ENCODE measurements around the gene NINJ2.
"Not testable (repeated sequence)": the region's sequence is repeated elsewhere in the genome, so short reads cannot be mapped to it uniquely, and the experiment has no call there.

The NINJ2 gene

GRCh38 chr12:673849-674248 is 10.6 kb upstream of the NINJ2 start:
- no peak for DNase-seq

DNA sequence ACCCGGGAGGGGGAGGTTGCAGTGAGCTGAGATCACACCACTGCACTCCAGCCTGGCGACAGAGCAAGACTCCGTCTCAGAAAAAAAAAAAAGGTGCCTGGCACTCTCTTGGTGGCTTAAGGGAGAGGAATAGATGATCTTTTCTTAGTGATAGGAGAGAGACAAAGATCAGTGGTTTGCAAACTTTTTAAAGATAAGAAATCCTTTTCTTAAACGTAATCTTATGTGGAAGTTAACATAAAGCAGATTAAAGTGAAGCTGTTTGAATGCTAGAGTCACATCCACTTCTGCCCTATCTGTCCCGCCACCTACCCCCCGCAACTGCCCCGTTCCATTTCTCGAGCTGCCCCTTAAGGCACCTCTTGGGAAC is 6.3 kb upstream of the NINJ2 start:
- no peak for DNase-seq

- no peak for DNase-seq
Observed at GRCh38 chr12:668090-668481, 4.8 kb upstream of the NINJ2 start.

DNA sequence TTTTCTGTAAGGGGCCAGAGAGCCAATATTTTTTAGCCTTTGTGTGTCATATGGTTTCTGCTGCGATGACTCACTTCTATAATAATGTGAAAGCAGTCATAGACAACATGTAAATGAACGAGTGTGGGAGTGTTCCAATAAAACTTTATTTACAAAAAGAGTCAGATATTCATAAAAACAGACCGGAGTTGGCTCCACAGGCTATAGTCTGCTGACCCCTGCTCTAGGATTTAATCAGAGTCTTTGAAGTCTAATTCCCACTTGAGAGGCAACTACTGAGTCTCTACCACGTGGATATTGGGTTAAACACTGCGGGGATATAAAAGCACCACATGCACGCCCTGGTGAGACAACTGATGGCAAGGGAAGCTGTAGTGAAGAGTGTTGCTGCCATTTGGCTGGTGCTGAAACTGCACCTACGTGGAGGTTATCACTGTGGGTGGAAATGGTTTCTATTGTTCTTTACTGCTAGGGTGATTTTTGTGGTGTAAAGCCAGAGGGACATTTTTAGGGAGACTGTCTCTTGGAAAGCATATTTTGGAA is 3.6 kb upstream of the NINJ2 start:
- peak; percentile 20 for DNase-seq

DNA sequence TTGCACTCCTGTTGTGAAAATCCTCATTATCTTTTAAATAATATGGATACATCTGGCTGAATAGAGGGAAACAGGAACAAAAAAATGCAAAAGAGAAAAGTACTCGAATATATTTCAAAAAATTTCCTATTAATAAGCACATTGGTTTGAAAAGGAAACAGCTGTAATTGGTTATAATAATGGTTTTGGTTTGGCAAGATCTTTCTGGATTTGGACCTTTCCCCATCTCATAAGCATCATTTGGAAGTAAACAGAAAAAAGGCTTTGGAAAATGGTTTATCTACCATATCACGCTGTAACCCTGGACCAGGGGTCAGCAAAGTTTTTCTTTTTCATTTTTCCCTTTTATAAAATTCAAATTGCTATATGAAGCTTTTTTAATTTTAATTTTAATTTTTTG is 2.8 kb upstream of the NINJ2 start:
- no peak for DNase-seq

- no peak for DNase-seq
Observed at GRCh38 chr12:664779-665092, 1.5 kb upstream of the NINJ2 start.

DNA sequence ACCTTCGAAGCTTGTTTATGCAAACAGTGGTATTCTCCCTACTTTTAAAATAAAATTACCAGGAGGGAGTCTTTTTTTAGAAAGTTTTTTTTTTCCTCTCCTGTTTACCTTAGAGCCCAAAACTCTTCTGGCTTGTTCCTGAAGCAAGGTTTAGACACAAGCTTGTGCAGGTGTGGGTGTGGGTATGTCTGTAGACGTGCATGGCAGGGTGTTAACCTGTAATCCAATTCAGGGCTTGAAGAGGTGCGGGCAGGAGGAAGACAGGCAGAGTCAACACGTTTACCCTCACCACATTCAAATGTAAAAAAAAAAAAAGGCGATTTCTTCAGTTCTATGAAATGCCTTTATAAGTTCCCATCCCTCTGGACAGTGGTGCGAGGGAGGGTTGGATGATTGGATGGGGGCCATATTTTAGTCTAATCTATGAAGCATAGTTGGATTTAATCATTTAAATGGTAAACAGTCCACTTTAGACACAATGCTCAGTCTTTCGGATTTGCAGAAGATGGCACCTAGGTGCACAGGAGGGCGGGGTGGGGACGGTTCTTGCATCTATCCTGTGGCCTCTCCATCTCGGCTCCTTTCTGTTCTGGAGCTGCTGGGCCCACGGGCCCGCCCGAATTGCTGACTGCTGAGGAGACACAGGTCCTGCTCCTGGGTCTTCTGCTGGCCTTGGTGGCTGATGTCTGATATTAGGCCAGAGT is 982 bp upstream of the NINJ2 start:
- DNase-seq: no peak

DNA sequence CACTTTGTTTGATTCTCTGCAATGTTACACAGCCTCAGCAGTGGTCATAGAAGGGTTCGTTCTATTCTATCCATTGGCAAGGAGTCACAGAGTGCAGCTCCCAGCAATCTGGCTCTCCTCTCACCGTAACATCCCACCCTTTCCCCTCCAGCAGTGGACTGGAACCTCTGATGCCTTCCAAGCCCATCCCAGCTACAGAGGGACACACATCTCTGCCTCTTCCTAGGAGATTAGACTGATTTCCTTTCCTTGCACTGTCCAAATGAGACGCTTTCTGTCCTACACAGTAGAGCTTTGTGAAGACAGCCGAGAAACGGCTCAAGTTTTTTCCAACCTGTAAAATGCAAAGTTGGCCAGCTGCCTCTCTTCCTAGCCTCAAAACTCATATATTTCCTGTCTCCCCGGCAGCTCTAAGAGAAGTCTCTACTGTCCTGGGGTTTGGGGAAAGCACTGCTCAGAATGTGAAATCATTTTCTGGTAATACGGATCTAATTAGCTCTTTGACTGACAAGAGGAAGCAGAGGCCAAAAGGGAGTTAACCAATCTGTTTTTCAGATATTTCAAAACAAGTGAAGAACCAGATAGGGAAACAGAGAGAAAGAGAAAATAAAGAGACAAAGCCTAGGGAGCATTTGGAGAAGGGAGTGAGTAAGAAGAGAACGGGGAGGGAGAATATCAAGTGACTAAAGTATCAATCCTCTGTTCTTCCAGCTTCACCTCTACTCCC is 516 bp downstream of the NINJ2 start:
- DNase-seq: no peak

DNA sequence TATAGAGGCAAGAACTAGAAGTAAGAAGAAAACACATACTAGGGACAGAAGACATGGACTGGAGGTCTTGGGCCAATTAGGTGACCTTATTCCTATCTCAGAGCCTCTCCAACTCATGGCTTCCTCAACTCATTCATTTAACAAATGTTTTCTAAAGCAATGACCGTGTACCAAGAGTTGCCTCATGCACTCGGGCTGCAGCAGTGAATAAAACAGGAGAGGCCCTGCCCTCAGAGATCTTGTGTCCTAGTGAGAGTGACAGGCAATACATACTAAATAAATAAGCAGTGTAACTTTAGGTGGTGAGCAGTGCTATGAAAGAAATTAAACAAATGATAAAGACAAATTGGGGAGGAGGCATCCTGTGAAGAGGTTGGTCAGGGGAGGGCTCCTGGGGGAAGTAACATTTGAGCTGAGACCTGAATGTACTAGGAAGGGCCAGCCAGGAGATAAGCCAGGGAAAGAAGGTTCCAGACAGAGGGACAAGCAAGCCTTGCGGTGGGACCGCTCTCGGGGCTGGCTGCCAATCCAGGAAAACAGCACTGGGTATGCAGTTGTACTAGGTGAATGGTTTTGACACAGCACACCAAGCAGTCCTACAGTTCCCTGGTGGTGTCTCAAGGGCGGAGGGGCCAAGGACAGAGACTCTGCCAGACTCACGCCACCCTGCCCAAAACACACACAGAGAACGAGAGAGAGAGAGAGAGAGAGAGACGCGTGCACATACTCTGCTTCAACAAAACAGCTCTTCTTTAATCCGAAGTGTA is 1.3 kb downstream of the NINJ2 start:
- DNase-seq: no peak

- DNase-seq: no peak
Observed at GRCh38 chr12:659090-659683, 4.1 kb downstream of the NINJ2 start.

DNA sequence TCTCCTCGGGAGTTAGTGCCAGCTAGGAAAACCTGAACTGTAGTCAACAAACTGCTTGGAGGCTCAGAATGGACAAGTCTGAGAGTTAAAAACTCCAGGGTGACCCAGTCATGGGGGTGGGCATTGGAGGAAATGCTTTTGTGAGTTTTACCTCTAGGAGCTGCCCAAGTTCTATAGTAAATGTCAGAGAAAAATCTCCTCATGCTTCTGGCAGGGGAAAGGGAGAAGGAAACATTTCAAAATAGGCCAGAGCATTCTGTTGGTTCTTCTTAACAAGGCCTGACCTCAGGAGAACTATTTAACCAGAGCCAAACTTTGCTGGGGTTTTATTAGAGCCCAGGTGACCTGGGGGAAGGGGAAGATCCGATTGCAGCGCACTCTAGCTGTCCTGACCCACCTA is 12.3 kb downstream of the NINJ2 start:
- DNase-seq: no peak

DNA sequence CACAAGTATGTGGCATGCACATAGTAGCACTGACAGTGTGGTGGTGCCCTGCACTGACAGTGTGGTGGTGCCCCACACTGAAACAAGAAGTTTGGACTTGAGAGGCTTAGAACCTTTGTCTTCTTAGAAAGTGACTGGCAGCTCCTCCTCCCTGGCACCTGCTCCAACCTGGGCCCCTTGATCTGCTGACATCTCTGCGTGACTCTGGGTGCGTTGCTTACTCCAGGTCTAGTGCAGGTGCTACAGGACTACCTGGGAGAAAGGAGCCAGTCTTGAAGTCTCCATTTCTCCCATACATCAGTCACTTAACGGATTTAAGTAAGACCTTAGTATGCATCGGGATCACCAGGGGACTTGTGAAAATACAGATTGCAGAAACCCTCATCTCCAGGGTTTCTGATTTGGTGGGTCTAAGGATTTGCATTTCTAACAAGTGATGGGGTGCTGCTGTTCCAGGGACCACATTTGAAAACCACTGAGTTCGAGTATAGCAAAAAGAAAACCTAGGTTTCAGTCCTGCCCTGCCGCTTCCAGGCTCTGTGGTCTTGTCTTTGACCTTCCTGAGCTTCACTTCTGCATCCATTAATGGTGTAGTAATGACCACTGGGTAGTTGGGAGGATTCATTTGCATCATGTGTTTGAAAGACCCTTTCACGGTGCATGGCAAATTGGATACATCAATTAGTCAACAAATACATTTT is 15.7 kb downstream of the NINJ2 start:
- DNase-seq: no peak

GRCh38 chr12:646442-647384 is 16.5 kb downstream of the NINJ2 start:
- DNase-seq: no peak

GRCh38 chr12:645563-646071 is 17.6 kb downstream of the NINJ2 start:
- DNase-seq: peak; percentile 17

- DNase-seq: no peak
Observed at GRCh38 chr12:644818-645552, 18.3 kb downstream of the NINJ2 start.

DNA sequence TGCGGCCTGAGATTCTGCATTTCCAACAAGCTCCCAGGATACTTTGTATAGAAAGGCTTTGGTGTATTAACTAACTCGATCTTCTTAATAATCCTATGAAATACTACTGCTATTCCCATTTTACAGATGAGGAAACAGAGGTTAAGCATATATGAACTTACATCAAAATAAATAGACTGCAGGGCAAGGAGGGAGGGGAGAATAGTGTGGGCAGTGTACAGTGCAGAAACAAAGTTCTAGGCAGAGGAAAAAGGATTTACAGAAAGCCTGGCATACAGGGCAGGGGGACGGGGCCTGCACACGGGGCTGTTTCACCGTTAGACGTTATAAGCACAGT is 19.0 kb downstream of the NINJ2 start:
- DNase-seq: no peak

- no peak for DNase-seq
Observed at GRCh38 chr12:643475-644302, 19.6 kb downstream of the NINJ2 start.

DNA sequence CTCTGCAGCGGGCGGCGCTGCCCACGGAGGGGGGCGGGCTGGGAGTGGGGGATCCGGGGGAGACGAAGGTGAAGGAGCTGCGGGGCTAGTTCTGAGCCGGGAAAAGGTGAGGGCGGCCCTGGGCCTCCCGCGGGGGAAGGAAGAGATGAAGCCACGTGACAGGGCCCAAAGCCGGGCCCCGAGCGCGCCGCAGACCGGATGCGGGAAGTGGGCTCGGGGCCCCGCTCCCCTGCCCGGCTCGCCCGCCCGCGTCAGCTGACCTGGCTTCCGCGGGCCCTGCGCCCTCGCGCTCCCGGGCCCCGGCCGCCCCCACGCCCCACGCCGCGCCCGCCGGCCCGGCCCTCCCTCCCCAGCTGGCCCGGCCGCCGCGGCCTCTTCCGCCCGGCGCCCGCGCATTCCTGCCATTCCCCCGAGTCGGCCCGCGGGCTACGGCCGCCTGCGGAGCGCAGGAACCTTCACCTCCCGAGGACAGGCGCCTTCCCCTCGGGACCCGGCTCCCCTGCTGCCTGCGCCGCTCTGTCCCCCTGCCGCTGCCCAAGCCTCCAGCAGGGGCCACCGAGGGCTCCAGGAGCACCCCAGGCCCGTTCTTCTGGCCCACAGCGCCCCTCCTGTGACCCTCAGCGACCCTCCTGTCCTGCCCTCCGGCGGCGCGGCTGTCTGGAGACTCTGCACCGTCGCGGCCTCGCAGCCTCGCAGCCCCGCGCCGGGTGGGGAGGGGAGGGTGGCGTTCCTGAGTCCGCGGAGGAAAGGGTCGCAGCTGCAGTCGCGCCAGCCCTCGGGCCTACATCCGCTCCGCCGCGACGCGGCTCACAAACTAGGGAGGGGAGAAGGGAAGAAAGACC is 20.4 kb downstream of the NINJ2 start:
- peak; percentile 76 for DNase-seq

DNA sequence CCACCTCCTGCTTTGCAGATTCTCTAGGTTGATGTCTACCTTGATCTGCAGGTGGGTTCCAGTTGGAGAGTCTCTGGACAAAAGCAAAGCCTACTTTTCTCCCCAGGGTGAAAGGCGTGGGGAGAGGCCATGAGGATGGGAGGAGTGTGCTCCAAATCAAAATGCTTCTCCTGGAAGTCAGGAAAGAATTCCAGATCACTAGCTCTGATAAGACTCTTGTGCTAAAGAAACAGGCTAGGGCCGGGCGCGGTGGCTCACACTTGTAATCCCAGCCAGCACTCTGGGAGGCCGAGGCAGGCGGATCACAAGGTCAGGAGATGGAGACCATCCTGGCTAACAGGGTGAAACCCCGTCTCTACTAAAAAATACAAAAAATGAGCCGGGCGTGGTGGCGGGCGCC is 21.9 kb downstream of the NINJ2 start:
- DNase-seq: not testable (repeated sequence)
